GM08714 (cell line): ENCODE data around the gene DSC1.
"Not testable (repeated sequence)": the region's sequence is repeated elsewhere in the genome, so short reads cannot be mapped to it uniquely, and the experiment has no call there.

ENCODE experiments used
- H3K4me3 ChIP-seq: fragments of 200-500 bp; sonication (Bioruptor generic); 2 replicates; pipeline ENCODE4 v1.5.1; 2014; ENCODE audit warnings: mild to moderate bottlenecking, low read length, inconsistent platforms
- ZNF274 ChIP-seq: IDR thresholded peaks from 2 replicates; pipeline ENCODE4 v1.6.1; 2012; ENCODE audit warnings: mild to moderate bottlenecking, low read depth, low read length

The DSC1 gene

GRCh38 chr18:31148600-31148999 is 14.1 kb downstream of the DSC1 start:
- no peak for TF ChIP-seq ZNF274
- H3K4me3 ChIP-seq = no peak overlapping the region

- no peak for TF ChIP-seq ZNF274
Observed at GRCh38 chr18:31146809-31147208, 15.8 kb downstream of the DSC1 start.

GRCh38 chr18:31143025-31143424 is 19.6 kb downstream of the DSC1 start:
- no peak for TF ChIP-seq ZNF274

More at GRCh38 chr18:31146809-31147208, 15.8 kb downstream of the DSC1 start:
- H3K4me3 ChIP-seq = no peak overlapping the region

GRCh38 chr18:31138709-31139108 is 23.9 kb downstream of the DSC1 start:
- TF ChIP-seq ZNF274 = no peak
- H3K4me3 ChIP-seq = no peak overlapping the region

More at GRCh38 chr18:31143025-31143424, 19.6 kb downstream of the DSC1 start:
- no peak overlapping the region for H3K4me3 ChIP-seq

GRCh38 chr18:31134988-31135529 is 27.6 kb downstream of the DSC1 start:
- H3K4me3 ChIP-seq = no peak overlapping the region
- no peak for TF ChIP-seq ZNF274

- H3K4me3 ChIP-seq = no peak overlapping the region
- TF ChIP-seq ZNF274 = no peak
Observed at GRCh38 chr18:31129398-31130115, 33.1 kb downstream of the DSC1 start.

- no peak for TF ChIP-seq ZNF274
- H3K4me3 ChIP-seq = no peak overlapping the region
Observed at GRCh38 chr18:31125878-31126277, 36.8 kb downstream of the DSC1 start.

GRCh38 chr18:31123125-31123524 is 39.5 kb downstream of the DSC1 start:
- not testable (repeated sequence) for H3K4me3 ChIP-seq

GRCh38 chr18:31120594-31120993 is 42.1 kb downstream of the DSC1 start:
- no peak overlapping the region for H3K4me3 ChIP-seq
- no peak for TF ChIP-seq ZNF274

GRCh38 chr18:31116853-31117595 is 45.6 kb downstream of the DSC1 start:
- no peak overlapping the region for H3K4me3 ChIP-seq
- no peak for TF ChIP-seq ZNF274

- no peak for TF ChIP-seq ZNF274
Observed at GRCh38 chr18:31112804-31113203, 49.9 kb downstream of the DSC1 start.

GRCh38 chr18:31105733-31106132 is 56.9 kb downstream of the DSC1 start:
- no peak overlapping the region for H3K4me3 ChIP-seq
- TF ChIP-seq ZNF274 = no peak

More at GRCh38 chr18:31112804-31113203, 49.9 kb downstream of the DSC1 start:
- H3K4me3 ChIP-seq = no peak overlapping the region

GRCh38 chr18:31104444-31104843 is 58.2 kb downstream of the DSC1 start:
- no peak overlapping the region for H3K4me3 ChIP-seq
- TF ChIP-seq ZNF274 = no peak

- no peak for TF ChIP-seq ZNF274
Observed at GRCh38 chr18:31103423-31103822, 59.2 kb downstream of the DSC1 start.

GRCh38 chr18:31102941-31103340 is 59.7 kb downstream of the DSC1 start:
- H3K4me3 ChIP-seq = no peak overlapping the region
- no peak for TF ChIP-seq ZNF274

More at GRCh38 chr18:31103423-31103822, 59.2 kb downstream of the DSC1 start:
- H3K4me3 ChIP-seq = no peak overlapping the region
